Measurements from ENCODE around the gene MRLN.

Gene MRLN

GRCh38 chr10:59705931-59706330 lies 47.3 kb downstream of the MRLN start:
- no peak for DNase-seq (ENCODE audit: low spot score)

DNA sequence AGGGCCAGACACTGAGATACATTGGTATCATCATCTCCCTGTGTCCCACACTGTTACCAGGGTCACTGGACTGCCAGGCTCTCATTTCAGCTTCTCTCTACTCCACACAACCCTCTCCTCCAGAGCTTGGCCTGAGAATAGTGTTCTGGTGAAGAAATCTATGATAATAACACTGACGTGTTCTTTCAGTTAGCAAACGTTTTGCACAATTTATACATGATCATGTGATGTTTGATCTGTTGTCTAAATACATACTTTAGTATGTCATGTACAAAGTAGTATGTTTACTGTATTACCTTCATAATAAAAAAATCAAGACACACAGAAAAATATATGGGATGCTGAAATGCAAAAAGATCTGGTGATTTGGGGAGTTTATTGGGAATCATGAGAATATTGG lies 48.6 kb downstream of the MRLN start:
- DNase-seq (ENCODE audit: low spot score): no peak

DNA sequence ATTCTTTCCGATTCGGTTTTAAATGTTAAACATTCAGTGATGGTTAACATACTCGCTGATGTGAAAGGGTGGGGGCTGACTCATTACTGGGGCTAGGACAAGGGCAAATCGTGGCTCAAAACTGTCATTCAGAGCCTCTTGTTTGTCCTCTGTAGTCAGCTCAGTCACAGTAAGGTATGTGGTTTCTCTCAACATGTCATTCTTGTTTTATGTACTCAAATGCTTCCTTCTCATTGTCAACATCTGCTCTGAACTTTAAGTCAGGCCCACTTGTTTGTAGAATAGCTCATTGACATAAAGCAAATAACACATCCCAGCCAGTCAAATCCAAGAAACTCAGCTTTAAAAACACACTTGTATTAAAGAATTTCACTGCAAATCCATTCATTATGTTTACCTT lies 50.9 kb downstream of the MRLN start:
- no peak for DNase-seq (ENCODE audit: low spot score)

GRCh38 chr10:59700709-59701108 lies 52.5 kb downstream of the MRLN start:
- no peak for DNase-seq (ENCODE audit: low spot score)

- peak; percentile 16 for DNase-seq (ENCODE audit: low spot score)
These were observed 54.9 kb downstream of the MRLN start for GRCh38 chr10:59698326-59698725.

DNA sequence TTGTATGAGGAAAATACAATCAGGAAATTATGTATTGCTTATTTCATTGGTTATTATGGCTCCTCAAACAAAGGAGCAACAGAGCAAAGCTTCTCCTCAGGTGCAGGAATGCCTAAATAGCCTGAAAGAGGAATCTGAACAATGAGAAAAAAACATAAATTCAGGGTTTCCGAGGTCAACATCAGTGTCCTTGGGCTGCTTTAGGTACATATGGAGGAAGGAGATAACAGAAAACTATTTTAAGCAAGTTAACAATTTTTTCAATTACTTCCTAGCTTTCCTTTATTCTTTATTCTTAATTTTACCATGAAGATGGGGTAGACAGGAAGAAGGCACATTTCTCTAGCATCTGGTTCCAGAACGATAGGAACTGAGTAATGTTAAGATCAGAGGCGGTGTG lies 57.6 kb downstream of the MRLN start:
- no peak for DNase-seq (ENCODE audit: low spot score)

- no peak for DNase-seq (ENCODE audit: low spot score)
These were observed 58.3 kb downstream of the MRLN start for GRCh38 chr10:59694936-59695335.

DNA sequence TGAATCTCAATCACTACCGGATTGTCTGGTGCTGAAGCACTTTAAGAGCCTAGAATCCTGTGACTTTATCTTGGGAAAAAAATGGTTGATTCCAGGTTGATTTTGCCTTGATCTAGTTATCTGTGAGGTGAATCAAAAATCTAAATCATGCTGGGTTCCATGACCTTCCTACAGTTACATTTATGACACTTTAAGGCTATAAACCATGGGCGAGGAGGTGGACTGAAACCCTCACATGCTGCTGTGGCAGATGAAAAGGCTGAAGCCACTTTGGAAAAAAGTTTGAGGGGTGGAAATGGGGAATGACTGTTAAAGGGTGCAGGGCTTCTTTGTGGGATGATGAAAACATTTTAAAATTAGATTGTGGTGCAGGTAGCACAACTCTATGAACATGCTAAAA lies 61.1 kb downstream of the MRLN start:
- DNase-seq (ENCODE audit: low spot score): no peak

- no peak for DNase-seq (ENCODE audit: low spot score)
These were observed 64.3 kb downstream of the MRLN start for GRCh38 chr10:59688921-59689351.

- DNase-seq (ENCODE audit: low spot score): no peak
These were observed 65.6 kb downstream of the MRLN start for GRCh38 chr10:59687657-59688056.
